GM12873 (cell line): ENCODE measurements around the gene STXBP5L.
A peak's percentile ranks its signal among the peaks of the same experiment; 100 is the strongest.

ENCODE experiments used
- CTCF ChIP-seq: IDR thresholded peaks from 2 replicates; pipeline ENCODE4 v1.5.1; 2012; ENCODE audit warnings: low read depth, mild to moderate bottlenecking, moderate library complexity, low read length, control low read depth; ENCODE audit not compliant: insufficient read depth; ENCODE audit errors: missing control alignments

Gene STXBP5L

GRCh38 chr3:121111914-121112612, 204.1 kb downstream of the STXBP5L start:
- TF ChIP-seq CTCF = no peak

DNA sequence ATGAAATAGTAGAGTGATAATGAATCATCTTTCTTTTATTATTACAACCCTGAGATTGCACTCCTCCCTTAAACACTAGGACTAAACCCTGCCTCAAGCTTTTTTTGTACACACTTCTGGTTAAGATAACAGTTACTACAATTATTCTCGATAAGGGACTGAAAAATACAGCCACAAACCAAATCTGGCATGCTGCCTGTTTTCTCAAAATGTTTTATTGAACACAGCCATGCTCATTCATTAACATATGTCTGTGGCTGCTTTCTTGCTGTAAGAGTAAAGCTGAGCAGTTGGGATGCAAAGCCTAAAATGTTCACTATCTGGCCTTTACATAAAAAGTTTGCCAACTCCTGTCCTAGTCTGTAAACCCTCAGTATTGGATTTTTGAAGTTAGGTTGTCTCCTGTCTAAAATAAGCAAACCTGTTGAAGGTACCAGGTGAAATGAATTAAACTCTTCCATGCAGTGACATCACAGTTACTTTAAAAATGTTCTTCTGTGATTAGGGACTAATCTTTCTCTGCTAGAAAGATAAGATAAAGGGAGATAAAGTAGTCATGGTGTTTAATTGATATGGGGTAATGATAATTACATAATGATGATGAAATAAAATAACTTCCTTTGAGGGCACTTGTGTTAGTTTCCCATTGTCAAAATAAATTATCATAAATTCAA, 218.2 kb downstream of the STXBP5L start:
- TF ChIP-seq CTCF = no peak

DNA sequence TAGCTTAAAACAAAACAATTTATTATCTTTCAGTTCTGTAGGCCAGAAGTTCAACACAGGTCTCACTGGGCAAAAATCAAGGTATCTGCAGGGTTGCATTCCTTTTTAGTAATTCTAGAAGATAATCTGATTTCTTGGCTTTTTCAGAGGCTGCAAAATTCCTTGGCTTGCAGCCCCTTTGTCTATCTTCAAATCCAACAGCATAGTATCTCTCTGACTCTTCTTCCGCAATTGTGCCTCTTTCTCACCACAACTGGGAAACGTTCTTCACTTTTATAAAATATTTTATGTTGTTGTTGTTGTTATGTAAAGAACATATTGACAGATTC, 218.7 kb downstream of the STXBP5L start:
- TF ChIP-seq CTCF = no peak

DNA sequence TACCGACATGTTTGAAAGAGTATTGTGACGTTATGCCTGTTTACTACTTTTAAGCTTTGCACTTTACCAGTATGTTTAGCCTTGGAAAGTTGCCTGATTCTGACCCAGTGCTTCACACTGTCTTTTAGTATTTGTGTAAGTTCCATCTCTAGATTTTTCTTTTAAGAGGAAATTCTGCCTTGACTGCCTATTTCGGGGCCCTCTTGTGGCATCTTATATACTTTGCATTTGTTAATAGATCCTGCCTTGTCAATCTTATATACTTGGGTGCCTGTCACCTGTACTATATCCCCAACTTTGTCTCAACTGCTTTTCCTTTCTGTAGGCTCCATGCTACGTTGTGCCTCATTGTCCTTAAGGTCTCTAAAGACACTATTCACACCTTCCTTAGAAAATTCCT, 244.6 kb downstream of the STXBP5L start:
- TF ChIP-seq CTCF = peak; percentile 10

DNA sequence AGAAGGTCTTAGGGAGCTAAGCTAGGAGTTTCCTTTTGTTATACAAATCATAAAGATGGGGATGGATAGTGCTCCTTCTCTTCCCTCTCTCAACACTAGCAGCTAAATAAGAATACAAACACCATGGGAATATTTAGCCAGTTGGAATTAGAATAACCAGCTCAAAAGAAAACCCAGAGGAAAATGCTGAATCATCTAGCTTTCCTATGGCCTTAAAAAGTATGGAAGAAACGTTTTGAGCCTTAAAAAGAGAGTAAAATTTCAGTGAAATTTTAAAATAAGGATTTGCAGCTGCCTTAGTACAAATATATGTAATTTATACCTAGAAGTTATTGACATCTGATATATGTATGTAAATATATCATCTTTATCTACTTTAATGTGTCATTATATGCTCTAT, 245.8 kb downstream of the STXBP5L start:
- TF ChIP-seq CTCF = no peak

DNA sequence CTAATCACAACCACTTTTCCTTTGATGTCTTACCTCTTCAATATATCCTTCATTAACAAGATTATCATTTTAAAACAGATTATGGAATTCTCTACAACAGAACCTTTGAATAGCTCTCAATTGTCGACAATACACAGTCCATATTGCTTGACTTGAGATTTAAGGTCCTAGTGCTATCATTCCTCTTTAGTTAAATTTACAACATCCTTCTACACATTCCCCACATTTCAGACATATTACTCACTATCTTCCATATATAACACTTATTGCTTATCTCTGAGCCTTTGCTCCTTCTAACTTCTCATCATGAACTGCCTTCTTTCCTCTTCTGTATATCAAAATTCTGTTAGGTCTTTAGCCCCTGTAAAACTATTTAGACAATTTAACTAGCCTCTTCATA, 247.0 kb downstream of the STXBP5L start:
- no peak for TF ChIP-seq CTCF

GRCh38 chr3:121165397-121165837, 257.4 kb downstream of the STXBP5L start:
- no peak for TF ChIP-seq CTCF
